ENCODE measurements around the gene PHF2.

The PHF2 gene

GRCh38 chr9:93713716-93714115 lies 137.3 kb downstream of the PHF2 start:
- DNase-seq = peak; percentile 10

- no peak for DNase-seq
These were observed 145.1 kb downstream of the PHF2 start for GRCh38 chr9:93721417-93721965.

GRCh38 chr9:93724852-93725251 lies 148.5 kb downstream of the PHF2 start:
- DNase-seq = no peak

- DNase-seq = no peak
These were observed 149.0 kb downstream of the PHF2 start for GRCh38 chr9:93725382-93725781.

GRCh38 chr9:93726147-93726546 lies 149.8 kb downstream of the PHF2 start:
- no peak for DNase-seq

Data from hematopoietic multipotent progenitor cell treated with erythropoietin and hydrocortisone succinate and interleukin-3 and kit ligand, for 6 days (in vitro differentiated cells).